ENCODE measurements around the gene ANKRD13B. TPM values are rescaled to one million over a fixed set of nuclear protein-coding genes. Genes with fewer than 3 reads are reported as not detected.

ANKRD13B gene
- total RNA-seq, 1 donor from 2014 or later, result 9.4 TPM

- H3K27me3 ChIP-seq (ENCODE audit: control insufficient read depth in 3 of 3, insufficient read depth in 3 of 3, low read length in 3 of 3), result no peaks in the 10 kb centered on the region
- no peaks in the 10 kb centered on the region for H3K9me3 ChIP-seq (ENCODE audit: control insufficient read depth in 3 of 3, low read length in 3 of 3)
- H3K36me3 ChIP-seq (ENCODE audit: control insufficient read depth in 3 of 3, insufficient read depth in 3 of 3, low read length in 3 of 3), result peaks cover 0 to 5% (median 0%) of the 10 kb centered on the region in 3 donors
- H3K9ac ChIP-seq (ENCODE audit: low read depth in 1 of 3, low read length in 3 of 3), result peak overlapping the region in 2 of 3 donors; percentile 79 to 88
- H3K4me3 ChIP-seq (ENCODE audit: low read length in 3 of 3), result peak overlapping the region; percentile 51 to 88 (median 87)
- peak overlapping the region; percentile 77 for H3K27ac ChIP-seq (ENCODE audit: low read depth, low read length)
- H3K4me1 ChIP-seq (ENCODE audit: control insufficient read depth in 3 of 3, insufficient read depth in 3 of 3, low read length in 3 of 3), result peaks cover 80 to 89% (median 86%) of the 10 kb centered on the region in 3 donors
Observed at GRCh38 chr17:29587591-29587990, 5.3 kb upstream of the ANKRD13B start.

- H3K27ac ChIP-seq (ENCODE audit: low read depth, low read length), result peak overlapping the region; percentile 77
- peak overlapping the region; percentile 81 to 88 (median 87) for H3K4me3 ChIP-seq (ENCODE audit: low read length in 3 of 3)
- H3K4me1 ChIP-seq (ENCODE audit: control insufficient read depth in 3 of 3, insufficient read depth in 3 of 3, low read length in 3 of 3), result peaks cover 78 to 87% (median 85%) of the 10 kb centered on the region in 3 donors
- no peaks in the 10 kb centered on the region for H3K9me3 ChIP-seq (ENCODE audit: control insufficient read depth in 3 of 3, low read length in 3 of 3)
- H3K36me3 ChIP-seq (ENCODE audit: control insufficient read depth in 3 of 3, insufficient read depth in 3 of 3, low read length in 3 of 3), result peaks cover 0 to under 1% (median 0%) of the 10 kb centered on the region in 3 donors
- H3K27me3 ChIP-seq (ENCODE audit: control insufficient read depth in 3 of 3, insufficient read depth in 3 of 3, low read length in 3 of 3), result no peaks in the 10 kb centered on the region
- peak overlapping the region; percentile 79 to 91 (median 88) for H3K9ac ChIP-seq (ENCODE audit: low read depth in 1 of 3, low read length in 3 of 3)
Observed at GRCh38 chr17:29588017-29588561, 4.8 kb upstream of the ANKRD13B start.

GRCh38 chr17:29588562-29589411 is 4.1 kb upstream of the ANKRD13B start:
- H3K27me3 ChIP-seq (ENCODE audit: control insufficient read depth in 3 of 3, insufficient read depth in 3 of 3, low read length in 3 of 3), result no peaks in the 10 kb centered on the region
- no peaks in the 10 kb centered on the region for H3K9me3 ChIP-seq (ENCODE audit: control insufficient read depth in 3 of 3, low read length in 3 of 3)
- peaks cover 72 to 83% (median 79%) of the 10 kb centered on the region in 3 donors for H3K4me1 ChIP-seq (ENCODE audit: control insufficient read depth in 3 of 3, insufficient read depth in 3 of 3, low read length in 3 of 3)
- H3K4me3 ChIP-seq (ENCODE audit: low read length in 3 of 3), result peak overlapping the region; percentile 81 to 88 (median 87)
- peak overlapping the region; percentile 77 for H3K27ac ChIP-seq (ENCODE audit: low read depth, low read length)
- no peaks in the 10 kb centered on the region for H3K36me3 ChIP-seq (ENCODE audit: control insufficient read depth in 3 of 3, insufficient read depth in 3 of 3, low read length in 3 of 3)
- H3K9ac ChIP-seq (ENCODE audit: low read depth in 1 of 3, low read length in 3 of 3), result peak overlapping the region; percentile 79 to 91 (median 88)

- H3K27ac ChIP-seq (ENCODE audit: low read depth, low read length), result peak within 1 kb of the TSS; percentile 77
- no peaks in the 10 kb centered on the region for H3K9me3 ChIP-seq (ENCODE audit: control insufficient read depth in 3 of 3, low read length in 3 of 3)
- H3K4me1 ChIP-seq (ENCODE audit: control insufficient read depth in 3 of 3, insufficient read depth in 3 of 3, low read length in 3 of 3), result peaks cover 71 to 83% (median 76%) of the 10 kb centered on the region in 3 donors
- H3K9ac ChIP-seq (ENCODE audit: low read depth in 1 of 3, low read length in 3 of 3), result peak within 1 kb of the TSS; percentile 79 to 91 (median 90)
- H3K36me3 ChIP-seq (ENCODE audit: control insufficient read depth in 3 of 3, insufficient read depth in 3 of 3, low read length in 3 of 3), result no peaks in the 10 kb centered on the region
- peak within 1 kb of the TSS; percentile 81 to 88 (median 88) for H3K4me3 ChIP-seq (ENCODE audit: low read length in 3 of 3)
- no peaks in the 10 kb centered on the region for H3K27me3 ChIP-seq (ENCODE audit: control insufficient read depth in 3 of 3, insufficient read depth in 3 of 3, low read length in 3 of 3)
Observed at GRCh38 chr17:29589524-29590410, 3.2 kb upstream of the ANKRD13B start, which contains the start of gene GIT1. Gene GIT1 (minus strand): TSS chr17:29589648. CDS start chr17:29589378, 270 bp downstream.

- peaks cover 71 to 81% (median 72%) of the 10 kb centered on the region in 3 donors for H3K4me1 ChIP-seq (ENCODE audit: control insufficient read depth in 3 of 3, insufficient read depth in 3 of 3, low read length in 3 of 3)
- H3K27ac ChIP-seq (ENCODE audit: low read depth, low read length), result peak overlapping the region; percentile 77
- peak overlapping the region; percentile 76 to 88 (median 81) for H3K4me3 ChIP-seq (ENCODE audit: low read length in 3 of 3)
- H3K9me3 ChIP-seq (ENCODE audit: control insufficient read depth in 3 of 3, low read length in 3 of 3), result no peaks in the 10 kb centered on the region
- no peaks in the 10 kb centered on the region for H3K36me3 ChIP-seq (ENCODE audit: control insufficient read depth in 3 of 3, insufficient read depth in 3 of 3, low read length in 3 of 3)
- no peaks in the 10 kb centered on the region for H3K27me3 ChIP-seq (ENCODE audit: control insufficient read depth in 3 of 3, insufficient read depth in 3 of 3, low read length in 3 of 3)
- H3K9ac ChIP-seq (ENCODE audit: low read depth in 1 of 3, low read length in 3 of 3), result peak overlapping the region; percentile 73 to 90 (median 83)
Observed at GRCh38 chr17:29590411-29591145, 2.4 kb upstream of the ANKRD13B start.

GRCh38 chr17:29591146-29591736 is 1.7 kb upstream of the ANKRD13B start:
- Histone ChIP-seq H3K4me1 (ENCODE audit: control insufficient read depth in 3 of 3, insufficient read depth in 3 of 3, low read length in 3 of 3) (peaks cover 71 to 80% (median 74%) of the 10 kb centered on the region in 3 donors), H3K9me3 (ENCODE audit: control insufficient read depth in 3 of 3, low read length in 3 of 3) (no peaks in the 10 kb centered on the region), H3K9ac (ENCODE audit: low read depth in 1 of 3, low read length in 3 of 3) (peak overlapping the region in 2 of 3 donors; percentile 69 to 90), H3K36me3 (ENCODE audit: control insufficient read depth in 3 of 3, insufficient read depth in 3 of 3, low read length in 3 of 3) (no peaks in the 10 kb centered on the region), H3K27ac (ENCODE audit: low read depth, low read length) (peak overlapping the region; percentile 77), H3K27me3 (ENCODE audit: control insufficient read depth in 3 of 3, insufficient read depth in 3 of 3, low read length in 3 of 3) (no peaks in the 10 kb centered on the region), H3K4me3 (ENCODE audit: low read length in 3 of 3) (peak overlapping the region; percentile 69 to 88 (median 81))

GRCh38 chr17:29591737-29592608 is 959 bp upstream of the ANKRD13B start:
- H3K27ac ChIP-seq (ENCODE audit: low read depth, low read length), result peak overlapping the region; percentile 77
- H3K9me3 ChIP-seq (ENCODE audit: control insufficient read depth in 3 of 3, low read length in 3 of 3), result no peaks in the 10 kb centered on the region
- H3K27me3 ChIP-seq (ENCODE audit: control insufficient read depth in 3 of 3, insufficient read depth in 3 of 3, low read length in 3 of 3), result no peaks in the 10 kb centered on the region
- H3K4me1 ChIP-seq (ENCODE audit: control insufficient read depth in 3 of 3, insufficient read depth in 3 of 3, low read length in 3 of 3), result peaks cover 66 to 78% (median 72%) of the 10 kb centered on the region in 3 donors
- peak overlapping the region; percentile 69 to 88 (median 81) for H3K4me3 ChIP-seq (ENCODE audit: low read length in 3 of 3)
- H3K36me3 ChIP-seq (ENCODE audit: control insufficient read depth in 3 of 3, insufficient read depth in 3 of 3, low read length in 3 of 3), result no peaks in the 10 kb centered on the region
- peak overlapping the region; percentile 49 to 90 (median 69) for H3K9ac ChIP-seq (ENCODE audit: low read depth in 1 of 3, low read length in 3 of 3)
